DMS 273 (cell line): ENCODE results near the gene ALOX15B.

Source experiments
- DNase-seq: peaks from one replicate; lab custom pipeline; 2025; ENCODE audit not compliant: unreplicated experiment; lab: John Stamatoyannopoulos, UW

Gene ALOX15B, protein sequence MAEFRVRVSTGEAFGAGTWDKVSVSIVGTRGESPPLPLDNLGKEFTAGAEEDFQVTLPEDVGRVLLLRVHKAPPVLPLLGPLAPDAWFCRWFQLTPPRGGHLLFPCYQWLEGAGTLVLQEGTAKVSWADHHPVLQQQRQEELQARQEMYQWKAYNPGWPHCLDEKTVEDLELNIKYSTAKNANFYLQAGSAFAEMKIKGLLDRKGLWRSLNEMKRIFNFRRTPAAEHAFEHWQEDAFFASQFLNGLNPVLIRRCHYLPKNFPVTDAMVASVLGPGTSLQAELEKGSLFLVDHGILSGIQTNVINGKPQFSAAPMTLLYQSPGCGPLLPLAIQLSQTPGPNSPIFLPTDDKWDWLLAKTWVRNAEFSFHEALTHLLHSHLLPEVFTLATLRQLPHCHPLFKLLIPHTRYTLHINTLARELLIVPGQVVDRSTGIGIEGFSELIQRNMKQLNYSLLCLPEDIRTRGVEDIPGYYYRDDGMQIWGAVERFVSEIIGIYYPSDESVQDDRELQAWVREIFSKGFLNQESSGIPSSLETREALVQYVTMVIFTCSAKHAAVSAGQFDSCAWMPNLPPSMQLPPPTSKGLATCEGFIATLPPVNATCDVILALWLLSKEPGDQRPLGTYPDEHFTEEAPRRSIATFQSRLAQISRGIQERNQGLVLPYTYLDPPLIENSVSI

GRCh38 chr17:8038954-8039610 is at the start of gene ALOX15B:
Gene ALOX15B, plus strand, starts transcription at chr17:8039059. Its CDS starts 97 bp downstream, at chr17:8039156.
- DNase-seq: no peak

DNA sequence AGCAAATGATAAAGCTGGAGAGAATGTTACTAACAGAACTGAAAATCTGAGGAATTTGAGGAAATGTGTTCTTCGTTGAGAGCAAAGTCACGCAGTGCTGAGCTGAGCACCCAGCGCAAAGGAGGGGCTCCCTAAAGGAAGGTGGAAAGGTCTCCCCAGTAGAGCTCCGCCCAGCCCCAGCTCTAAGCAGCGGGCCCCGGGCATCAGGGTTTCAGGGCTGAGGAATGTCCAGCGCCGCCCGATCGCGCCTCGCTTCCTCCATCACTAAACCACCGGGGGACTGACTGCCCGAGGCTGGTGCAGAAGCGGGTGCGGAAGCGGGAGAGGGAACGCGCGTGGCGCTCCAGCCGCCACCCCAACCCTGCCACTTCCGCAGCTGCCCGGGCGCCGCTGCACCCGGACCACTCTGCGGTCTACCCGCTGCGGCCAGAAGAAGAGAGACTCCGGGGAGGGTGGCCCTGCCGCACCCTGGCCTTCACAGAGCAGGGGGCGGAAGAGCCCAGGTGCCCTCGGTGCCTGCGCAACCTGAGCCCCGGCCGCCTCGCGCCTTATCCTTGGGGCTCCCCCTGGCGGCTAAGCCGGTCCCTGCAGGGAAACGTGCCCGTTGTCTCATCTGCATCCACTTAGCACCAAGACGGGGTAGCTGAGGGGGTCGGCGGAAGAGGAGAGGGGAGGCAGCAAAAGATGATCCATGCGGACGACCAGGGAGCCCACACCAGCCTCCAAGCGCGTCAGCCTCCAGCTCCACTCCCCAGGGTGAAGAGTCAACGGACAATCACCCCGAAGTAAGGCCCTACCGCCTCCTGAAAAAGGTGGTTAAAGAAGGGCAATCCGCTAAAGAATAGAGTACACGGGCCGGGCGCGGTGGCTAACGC is 48.8 kb upstream of the ALOX15B start:
- DNase-seq: peak; percentile 87

DNA sequence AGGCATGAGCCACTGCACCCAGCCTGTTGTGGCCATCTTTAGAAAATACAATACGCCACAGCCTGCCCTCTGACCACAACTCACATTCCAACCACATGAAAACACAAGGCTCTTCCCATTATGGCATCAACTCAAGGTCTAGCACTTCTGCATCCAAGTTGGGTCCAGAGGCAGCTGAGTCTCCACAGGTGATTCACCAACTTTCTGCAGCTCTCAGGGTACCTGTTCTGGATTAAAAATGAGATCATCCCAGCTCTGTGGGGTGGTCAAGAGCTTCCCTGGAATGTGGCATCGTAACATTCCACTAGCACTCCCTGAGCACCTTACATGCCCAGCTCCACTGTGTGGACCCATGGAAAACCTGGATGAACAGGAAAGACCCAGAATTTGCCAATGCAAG is 46.3 kb upstream of the ALOX15B start:
- DNase-seq: no peak

DNA sequence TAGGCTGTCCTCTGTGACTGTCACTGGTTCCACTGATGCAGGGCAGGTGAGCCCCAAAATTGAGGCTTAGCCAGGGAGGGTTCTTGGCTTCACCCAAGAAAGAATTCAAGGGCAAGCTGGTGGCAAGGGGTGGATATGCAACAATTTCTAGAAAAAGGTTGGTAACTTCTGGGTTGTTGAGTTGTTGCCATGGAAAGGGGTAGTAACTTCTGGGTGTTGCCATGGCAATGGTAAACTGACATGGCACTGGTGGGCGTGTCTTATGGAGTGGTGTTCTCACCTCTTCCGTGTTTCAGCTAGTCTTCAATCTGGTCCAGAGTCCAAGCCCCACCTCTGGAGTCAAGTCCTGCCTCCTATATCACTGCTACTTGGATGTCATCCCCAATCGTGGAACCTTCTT is 45.9 kb upstream of the ALOX15B start:
- no peak for DNase-seq

GRCh38 chr17:7993972-7994589 is 44.8 kb upstream of the ALOX15B start:
- DNase-seq: no peak

- DNase-seq: no peak
Observed at GRCh38 chr17:7995724-7996123, 43.1 kb upstream of the ALOX15B start.

DNA sequence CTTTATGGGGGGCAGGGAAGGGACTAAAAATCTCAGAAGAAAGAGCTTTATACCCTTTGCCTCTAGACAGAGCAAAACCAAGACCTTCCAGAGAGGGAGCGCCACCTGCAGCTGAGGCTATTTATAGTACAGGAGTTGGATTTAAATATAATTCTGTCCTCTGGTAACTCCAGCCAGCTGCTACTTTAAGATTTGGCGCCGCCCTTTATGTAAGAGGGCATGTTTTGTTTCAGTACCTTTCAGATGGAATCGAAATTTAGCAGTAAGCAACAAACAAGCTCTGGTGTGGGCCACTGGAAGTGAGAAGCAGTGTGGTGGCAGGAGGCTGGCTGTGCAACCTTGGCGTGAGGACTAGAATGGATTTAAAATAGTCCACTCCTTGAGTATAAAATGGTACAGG is 41.7 kb upstream of the ALOX15B start:
- DNase-seq: peak; percentile 86

DNA sequence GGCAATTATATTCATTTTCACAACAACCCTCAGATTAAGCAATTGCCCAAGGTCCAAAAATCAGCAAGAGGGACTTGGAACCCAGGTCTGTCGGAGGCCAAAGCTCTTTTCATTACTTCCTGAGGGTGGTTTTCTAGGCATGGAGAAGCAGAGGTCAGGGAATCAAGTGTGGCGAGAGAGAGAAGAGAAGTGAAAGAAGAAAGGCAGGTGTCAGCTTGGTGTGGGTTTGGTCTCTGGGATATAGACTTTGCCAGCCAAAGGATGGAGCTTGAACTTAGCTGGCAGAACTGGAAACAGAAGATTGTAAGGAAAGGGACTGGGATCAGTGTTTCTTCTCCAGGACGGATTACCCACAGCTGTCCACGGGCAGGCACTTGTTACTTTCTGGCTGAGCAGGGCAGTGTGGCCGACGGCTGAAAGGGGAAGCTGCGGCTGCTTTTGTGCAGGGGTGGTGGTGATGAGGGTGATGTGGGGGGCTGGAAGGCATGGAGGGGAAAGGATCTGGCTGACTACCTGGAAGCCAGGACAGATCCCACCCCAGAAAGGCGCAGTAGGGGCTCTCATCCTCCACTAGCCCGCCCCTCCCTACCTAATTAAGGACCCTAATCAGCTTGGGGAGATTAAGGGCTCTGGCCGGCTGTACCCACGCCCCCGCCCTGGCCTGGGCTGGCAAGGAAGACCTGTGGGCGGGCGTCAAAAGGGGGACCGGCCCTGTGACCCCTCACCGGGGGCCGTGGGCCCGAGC is 36.7 kb upstream of the ALOX15B start, which contains the start of gene GUCY2D:
TSS of gene GUCY2D (plus strand) at position 640 of the 745 bp plus-strand sequence. CDS start 433 bp downstream, outside the sequence.
- no peak for DNase-seq

GRCh38 chr17:8002721-8003593 is 35.9 kb upstream of the ALOX15B start:
- no peak for DNase-seq

GRCh38 chr17:8003594-8004181 is 35.2 kb upstream of the ALOX15B start:
- DNase-seq: no peak

DNA sequence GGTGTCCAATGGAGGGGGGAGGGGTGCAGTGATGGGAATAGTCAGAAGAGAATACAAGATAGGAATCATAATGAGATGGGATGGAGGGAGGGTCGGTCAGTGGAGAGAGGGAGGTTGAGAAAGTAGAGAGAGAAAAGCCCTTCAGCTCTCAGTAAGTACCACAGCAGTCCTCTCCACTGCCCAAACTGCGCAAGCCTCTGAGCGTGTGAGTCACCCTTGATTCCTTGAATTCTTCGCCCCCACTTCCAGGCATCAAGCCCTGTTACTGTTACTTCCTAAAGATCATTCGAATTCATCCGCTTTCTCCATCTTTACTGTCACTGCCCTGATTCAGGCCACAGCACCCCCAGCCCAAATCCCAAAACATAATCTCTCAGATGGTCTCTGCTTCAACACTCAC is 34.0 kb upstream of the ALOX15B start:
- DNase-seq: no peak

GRCh38 chr17:8005357-8005756 is 33.5 kb upstream of the ALOX15B start:
- DNase-seq: no peak

GRCh38 chr17:8005967-8006730 is 32.7 kb upstream of the ALOX15B start:
- peak; percentile 8 for DNase-seq

DNA sequence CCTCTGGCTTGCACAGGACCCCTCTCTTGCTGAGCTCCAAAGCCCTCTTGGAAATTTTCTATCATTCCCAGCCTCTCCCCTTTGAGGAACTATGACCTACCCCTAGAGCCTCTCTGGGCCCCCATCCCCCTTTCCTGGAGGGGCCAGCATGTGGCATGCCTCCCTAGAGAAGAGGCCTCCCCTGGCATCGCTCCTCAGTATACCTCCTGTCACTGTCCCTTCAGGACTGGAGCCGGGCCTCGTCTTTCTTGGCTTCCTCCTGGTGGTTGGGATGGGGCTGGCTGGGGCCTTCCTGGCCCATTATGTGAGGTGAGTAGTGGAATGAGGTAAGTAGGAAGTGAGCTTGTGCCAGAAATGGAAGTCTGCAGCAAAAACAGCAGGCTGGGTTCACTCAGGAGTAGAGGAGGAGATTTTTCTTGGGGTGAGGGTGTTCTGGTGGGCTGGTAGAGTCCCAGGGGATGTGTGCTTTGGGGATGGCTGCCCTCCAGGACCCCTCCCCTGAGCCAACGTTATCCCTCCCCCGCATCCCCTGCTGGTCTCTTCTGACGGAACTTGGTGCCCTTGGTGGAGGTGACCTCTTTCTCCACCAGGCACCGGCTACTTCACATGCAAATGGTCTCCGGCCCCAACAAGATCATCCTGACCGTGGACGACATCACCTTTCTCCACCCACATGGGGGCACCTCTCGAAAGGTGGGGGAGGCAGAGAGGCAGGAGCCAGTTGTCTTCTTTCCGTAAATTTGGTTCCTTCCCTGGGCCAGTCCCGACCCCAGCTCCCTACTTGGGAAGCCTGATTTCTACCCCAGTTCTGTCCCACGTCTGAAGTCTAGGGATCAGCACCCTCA is 31.8 kb upstream of the ALOX15B start:
- no peak for DNase-seq

GRCh38 chr17:8007836-8008235 is 31.0 kb upstream of the ALOX15B start:
- no peak for DNase-seq

DNA sequence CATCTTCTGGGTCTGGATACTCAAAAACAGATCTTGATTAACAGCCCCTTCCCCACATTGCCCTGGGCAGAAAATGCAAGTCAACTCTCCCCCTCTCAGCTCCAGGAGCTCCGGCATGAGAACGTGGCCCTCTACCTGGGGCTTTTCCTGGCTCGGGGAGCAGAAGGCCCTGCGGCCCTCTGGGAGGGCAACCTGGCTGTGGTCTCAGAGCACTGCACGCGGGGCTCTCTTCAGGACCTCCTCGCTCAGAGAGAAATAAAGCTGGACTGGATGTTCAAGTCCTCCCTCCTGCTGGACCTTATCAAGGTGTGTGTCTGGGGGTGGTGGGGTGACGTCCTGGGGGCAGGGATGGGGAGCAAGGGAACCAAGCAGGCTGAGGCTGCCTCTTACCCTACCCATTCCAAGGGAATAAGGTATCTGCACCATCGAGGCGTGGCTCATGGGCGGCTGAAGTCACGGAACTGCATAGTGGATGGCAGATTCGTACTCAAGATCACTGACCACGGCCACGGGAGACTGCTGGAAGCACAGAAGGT is 26.7 kb upstream of the ALOX15B start:
- DNase-seq: no peak
